Neural progenitor cell (in vitro differentiated cells): ENCODE data around the gene CRISP1.

Experiments used
- EZH2 ChIP-seq: fragments of 200-600 bp; sonication (generic); IDR thresholded peaks from 2 replicates; pipeline ENCODE4 v1.6.1; 2017; ENCODE audit warnings: antibody characterized with exemption, mild to moderate bottlenecking, moderate library complexity
- EZH2phosphoT487 ChIP-seq: fragments of 200-600 bp; sonication (generic); IDR thresholded peaks from 2 replicates; pipeline ENCODE4 v1.6.1; 2017; ENCODE audit warnings: antibody characterized with exemption
- TF ChIP-seq, protein P1 (sequence below): fragments of 200-600 bp; sonication (generic); IDR thresholded peaks from 2 replicates; pipeline ENCODE4 v1.5.1; 2017; ENCODE audit warnings: antibody characterized with exemption, mild to moderate bottlenecking

- TF ChIP-seq EZH2 (no peak), EZH2phosphoT487 (no peak)
- TF ChIP-seq, protein P1, sequence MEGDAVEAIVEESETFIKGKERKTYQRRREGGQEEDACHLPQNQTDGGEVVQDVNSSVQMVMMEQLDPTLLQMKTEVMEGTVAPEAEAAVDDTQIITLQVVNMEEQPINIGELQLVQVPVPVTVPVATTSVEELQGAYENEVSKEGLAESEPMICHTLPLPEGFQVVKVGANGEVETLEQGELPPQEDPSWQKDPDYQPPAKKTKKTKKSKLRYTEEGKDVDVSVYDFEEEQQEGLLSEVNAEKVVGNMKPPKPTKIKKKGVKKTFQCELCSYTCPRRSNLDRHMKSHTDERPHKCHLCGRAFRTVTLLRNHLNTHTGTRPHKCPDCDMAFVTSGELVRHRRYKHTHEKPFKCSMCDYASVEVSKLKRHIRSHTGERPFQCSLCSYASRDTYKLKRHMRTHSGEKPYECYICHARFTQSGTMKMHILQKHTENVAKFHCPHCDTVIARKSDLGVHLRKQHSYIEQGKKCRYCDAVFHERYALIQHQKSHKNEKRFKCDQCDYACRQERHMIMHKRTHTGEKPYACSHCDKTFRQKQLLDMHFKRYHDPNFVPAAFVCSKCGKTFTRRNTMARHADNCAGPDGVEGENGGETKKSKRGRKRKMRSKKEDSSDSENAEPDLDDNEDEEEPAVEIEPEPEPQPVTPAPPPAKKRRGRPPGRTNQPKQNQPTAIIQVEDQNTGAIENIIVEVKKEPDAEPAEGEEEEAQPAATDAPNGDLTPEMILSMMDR: no peak
Measured at GRCh38 chr6:49790341-49790740, 76.0 kb downstream of the CRISP1 start.
